Gastroesophageal sphincter (tissue), 4 donors: ENCODE results near the gene SLCO1B1. TPM values are rescaled to one million over a fixed set of nuclear protein-coding genes. Genes with fewer than 3 reads are reported as not detected.

Experiments used
- ATAC-seq: fragments of 150-250 bp; one replicate; pipeline ENCODE4 v1.9.1; 2016; ENCODE audit warnings: mild to moderate bottlenecking, moderate library complexity
- H3K27ac ChIP-seq, 4 donors: fragments of 200-600 bp; sonication (generic) in 3 of 4; 1 replicate in 3 of 4; 2 replicates in 1 of 4; pipeline ENCODE4 v1.5.1; 2016 to 2019
- H3K27me3 ChIP-seq: fragments of 200-600 bp; sonication (generic); one replicate; pipeline ENCODE4 v1.5.1; 2019
- H3K36me3 ChIP-seq, 2 donors: fragments of 200-600 bp; sonication (generic); one replicate each; pipeline ENCODE4 v1.5.1; 2019; ENCODE audit warnings: control low read depth in 1 of 2
- H3K4me1 ChIP-seq, 3 donors: fragments of 200-600 bp; sonication (generic); 1 replicate in 2 of 3; 2 replicates in 1 of 3; pipeline ENCODE4 v1.5.1; 2016 to 2019; ENCODE audit warnings: control low read depth in 2 of 3
- H3K4me3 ChIP-seq, 2 donors: fragments of 200-600 bp; sonication (generic); one replicate each; pipeline ENCODE4 v1.5.1; 2019; ENCODE audit warnings: mild to moderate bottlenecking in 1 of 2, moderate library complexity in 1 of 2
- H3K9me3 ChIP-seq, 3 donors: fragments of 200-600 bp; sonication (generic); one replicate each; pipeline ENCODE4 v1.5.1; 2017 to 2019; ENCODE audit warnings: control low read depth in 2 of 3
- EP300 ChIP-seq: sonication (generic); formaldehyde crosslinking; IDR thresholded peaks from one replicate; pipeline ENCODE4 v1.6.1; 2017; ENCODE audit warnings: antibody characterized with exemption, mild to moderate bottlenecking
- POLR2A ChIP-seq, 2 donors: fragments of 450-650 bp; IDR thresholded peaks; one replicate each; pipeline ENCODE4 v1.6.1; 2017; ENCODE audit warnings: antibody characterized with exemption in 2 of 2, mild to moderate bottlenecking in 2 of 2, moderate library complexity in 1 of 2
- POLR2AphosphoS5 ChIP-seq: sonication (generic); formaldehyde crosslinking; IDR thresholded peaks from one replicate; pipeline ENCODE4 v1.6.1; 2017; ENCODE audit warnings: antibody characterized with exemption
- WGBS, 2 donors: methylation state at CpG; one replicate each; pipeline ENCODE4 v1.1.5; 2018; ENCODE audit warnings: low coverage in 1 of 2; 5-methylcytosine and 5-hydroxymethylcytosine counted together
- total RNA-seq, 4 donors: library from RNA; depleted of rRNA; stranded (reverse); fragments of >200 nt; gene quantifications; one replicate each; pipeline ENCODE4 v1.1.0, GENCODE V29; 2016
- TF ChIP-seq, protein P1 (sequence below), 4 experiments: fragments of 200-600 bp in 2 of 4; fragments of 450-650 bp in 2 of 4; sonication (generic) in 1 of 4; IDR thresholded peaks; one replicate each; pipeline ENCODE4 v1.5.1; 2017 to 2019; ENCODE audit warnings: antibody characterized with exemption in 4 of 4, mild to moderate bottlenecking in 2 of 4, moderate library complexity in 2 of 4

SLCO1B1 gene
- total RNA-seq, 4 donors from 2014 or later = not detected

DNA sequence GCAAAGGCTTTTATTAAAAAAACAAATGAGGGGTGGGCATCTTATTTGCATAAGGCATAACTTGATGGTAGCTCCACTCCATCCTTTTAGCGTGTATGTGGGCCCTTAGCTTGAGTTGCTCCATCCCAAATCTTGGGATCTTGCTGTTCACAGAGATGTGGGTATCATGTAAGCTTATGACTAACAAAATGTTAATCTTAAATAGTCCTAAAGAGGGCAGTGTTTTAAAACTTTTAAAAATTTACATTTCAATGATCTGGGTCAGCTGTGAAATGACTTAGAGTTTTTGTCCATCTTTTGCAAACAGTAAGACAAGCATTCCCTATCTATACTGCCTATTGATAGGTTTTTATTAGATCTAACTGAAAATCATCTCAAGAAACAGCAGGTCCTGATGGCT, 117.7 kb downstream of the SLCO1B1 start:
- H3K4me3 ChIP-seq = no peak overlapping the region
- H3K9me3 ChIP-seq = no peaks in the 10 kb centered on the region
- H3K27me3 ChIP-seq = no peaks in the 10 kb centered on the region
- 62 to 70% methylated on average over 1 of the region's 1 CpG for WGBS, 2 donors
- H3K27ac ChIP-seq = no peak overlapping the region
- H3K36me3 ChIP-seq = no peaks in the 10 kb centered on the region
- no peak for ATAC-seq
- no peaks in the 10 kb centered on the region for H3K4me1 ChIP-seq
- TF ChIP-seq POLR2AphosphoS5 = no peak
- TF ChIP-seq, protein P1, sequence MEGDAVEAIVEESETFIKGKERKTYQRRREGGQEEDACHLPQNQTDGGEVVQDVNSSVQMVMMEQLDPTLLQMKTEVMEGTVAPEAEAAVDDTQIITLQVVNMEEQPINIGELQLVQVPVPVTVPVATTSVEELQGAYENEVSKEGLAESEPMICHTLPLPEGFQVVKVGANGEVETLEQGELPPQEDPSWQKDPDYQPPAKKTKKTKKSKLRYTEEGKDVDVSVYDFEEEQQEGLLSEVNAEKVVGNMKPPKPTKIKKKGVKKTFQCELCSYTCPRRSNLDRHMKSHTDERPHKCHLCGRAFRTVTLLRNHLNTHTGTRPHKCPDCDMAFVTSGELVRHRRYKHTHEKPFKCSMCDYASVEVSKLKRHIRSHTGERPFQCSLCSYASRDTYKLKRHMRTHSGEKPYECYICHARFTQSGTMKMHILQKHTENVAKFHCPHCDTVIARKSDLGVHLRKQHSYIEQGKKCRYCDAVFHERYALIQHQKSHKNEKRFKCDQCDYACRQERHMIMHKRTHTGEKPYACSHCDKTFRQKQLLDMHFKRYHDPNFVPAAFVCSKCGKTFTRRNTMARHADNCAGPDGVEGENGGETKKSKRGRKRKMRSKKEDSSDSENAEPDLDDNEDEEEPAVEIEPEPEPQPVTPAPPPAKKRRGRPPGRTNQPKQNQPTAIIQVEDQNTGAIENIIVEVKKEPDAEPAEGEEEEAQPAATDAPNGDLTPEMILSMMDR (IDR thresholded peaks at IDR 0.05) = peak in 1 of 4 experiments; percentile 11

DNA sequence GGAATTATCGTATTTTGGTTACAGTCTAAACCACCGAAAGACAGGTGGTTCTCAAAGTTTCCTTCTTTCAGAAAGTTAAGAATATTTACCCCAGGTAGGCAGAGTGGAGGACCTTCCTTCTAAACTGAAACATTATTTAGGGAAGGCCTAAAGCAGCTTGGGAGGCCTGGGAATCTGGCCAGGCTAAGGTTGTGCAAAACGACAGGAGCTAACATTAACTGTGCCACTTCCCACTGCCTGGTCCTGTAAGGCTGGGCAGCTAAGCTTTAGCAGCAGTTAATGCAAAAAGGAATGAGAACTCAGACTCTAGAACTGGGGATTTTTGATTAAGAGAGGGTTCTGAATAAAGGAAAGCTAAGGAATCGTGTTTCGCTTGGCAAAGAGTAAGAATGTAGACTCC, 121.1 kb downstream of the SLCO1B1 start:
- Histone ChIP-seq H3K36me3 (no peaks in the 10 kb centered on the region), H3K4me3 (no peak overlapping the region), H3K27me3 (no peaks in the 10 kb centered on the region), H3K4me1 (no peaks in the 10 kb centered on the region), H3K9me3 (peaks cover 0 to under 1% (median 0%) of the 10 kb centered on the region in 3 donors), H3K27ac (no peak overlapping the region)
- ATAC-seq = no peak
- WGBS, 2 donors = 62 to 70% methylated on average over 5 of the region's 5 CpGs
- no peak for TF ChIP-seq POLR2AphosphoS5
- TF ChIP-seq, protein P1 (IDR thresholded peaks at IDR 0.05) = no peak
- TF ChIP-seq POLR2A (IDR thresholded peaks at IDR 0.05) = no peak
- TF ChIP-seq EP300 = no peak

DNA sequence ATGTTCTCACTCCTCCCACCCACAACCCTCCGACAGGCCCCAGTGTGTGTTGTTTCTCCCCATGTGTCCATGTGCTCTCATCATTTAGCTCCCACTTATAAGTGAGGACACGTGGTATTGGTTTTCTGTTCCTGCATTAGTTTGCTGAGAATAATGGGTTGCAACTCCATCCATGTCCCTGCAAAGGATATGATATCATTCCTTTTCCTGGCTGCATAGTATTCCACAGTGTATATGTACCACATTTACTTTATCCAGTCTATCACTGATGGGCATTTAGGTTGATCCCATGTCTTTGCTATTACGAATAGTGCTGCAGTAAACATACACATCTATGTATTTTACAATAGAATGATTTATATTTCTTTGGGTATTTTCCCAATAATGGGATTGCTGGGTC, 126.2 kb downstream of the SLCO1B1 start:
- ATAC-seq = no peak
- 64 to 82% methylated on average over 3 of the region's 3 CpGs for WGBS, 2 donors
- no peaks in the 10 kb centered on the region for H3K4me1 ChIP-seq
- peaks cover 0 to 5% (median 0%) of the 10 kb centered on the region in 3 donors for H3K9me3 ChIP-seq
- H3K36me3 ChIP-seq = no peaks in the 10 kb centered on the region
- no peaks in the 10 kb centered on the region for H3K27me3 ChIP-seq
- no peak overlapping the region for H3K27ac ChIP-seq
- TF ChIP-seq EP300 (no peak), POLR2A (IDR thresholded peaks at IDR 0.05) (no peak), POLR2AphosphoS5 (no peak)
- TF ChIP-seq, protein P1 (IDR thresholded peaks at IDR 0.05) = no peak
- H3K4me3 ChIP-seq = no peak overlapping the region

DNA sequence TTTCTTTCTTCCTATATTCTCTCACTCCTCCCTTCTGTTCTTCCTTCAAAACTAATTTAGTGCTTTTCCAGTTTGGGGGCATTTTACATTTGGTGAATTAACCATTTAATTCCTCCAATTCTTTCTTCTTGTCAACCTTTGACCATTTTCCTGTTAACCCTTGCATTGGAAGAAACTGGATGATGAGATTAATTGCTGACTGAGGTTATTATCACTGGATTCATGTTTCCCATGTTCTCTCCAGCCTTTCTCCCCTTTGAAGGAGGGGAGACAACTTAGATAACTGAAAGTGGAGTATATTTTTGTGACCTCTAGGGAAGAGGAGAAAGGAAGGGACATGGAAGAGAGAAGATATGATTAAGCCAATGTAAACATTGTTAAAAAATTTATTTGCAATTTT, 133.2 kb downstream of the SLCO1B1 start:
- TF ChIP-seq POLR2AphosphoS5 = no peak
- no peak for TF ChIP-seq POLR2A (IDR thresholded peaks at IDR 0.05)
- no peak for TF ChIP-seq EP300
- TF ChIP-seq, protein P1 (IDR thresholded peaks at IDR 0.05) = no peak
- Histone ChIP-seq H3K9me3 (peaks cover 0 to 6% (median 0%) of the 10 kb centered on the region in 3 donors), H3K36me3 (no peaks in the 10 kb centered on the region), H3K4me1 (no peaks in the 10 kb centered on the region), H3K27ac (no peak overlapping the region), H3K4me3 (no peak overlapping the region), H3K27me3 (no peaks in the 10 kb centered on the region)
- no peak for ATAC-seq

DNA sequence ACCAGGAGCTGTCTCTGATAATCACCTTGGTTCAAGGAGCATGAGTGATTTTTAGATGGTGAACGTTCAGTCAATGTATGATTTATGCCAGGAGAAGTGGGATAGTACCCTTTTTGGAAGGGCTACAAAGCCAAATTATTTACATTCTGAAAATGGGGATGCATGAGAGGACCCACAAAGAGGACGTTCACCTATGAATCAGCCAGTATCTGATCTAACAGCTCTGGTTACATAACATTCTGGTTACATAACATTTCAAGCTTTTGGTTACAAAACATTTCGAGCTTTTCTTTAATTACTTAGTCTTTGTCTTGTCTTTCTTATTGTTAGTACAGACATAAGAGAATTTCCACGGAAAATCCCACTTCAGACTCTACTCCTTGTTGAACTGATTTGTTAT, 134.9 kb downstream of the SLCO1B1 start:
- no peak overlapping the region for H3K4me3 ChIP-seq
- ATAC-seq = no peak
- no peak overlapping the region for H3K27ac ChIP-seq
- 34 to 62% methylated on average over 4 of the region's 4 CpGs for WGBS, 2 donors
- H3K27me3 ChIP-seq = no peaks in the 10 kb centered on the region
- no peaks in the 10 kb centered on the region for H3K4me1 ChIP-seq
- H3K9me3 ChIP-seq = peaks cover 0 to 6% (median 0%) of the 10 kb centered on the region in 3 donors
- TF ChIP-seq, protein P1 (IDR thresholded peaks at IDR 0.05) = no peak
- TF ChIP-seq EP300 (no peak), POLR2AphosphoS5 (no peak), POLR2A (IDR thresholded peaks at IDR 0.05) (no peak)
- H3K36me3 ChIP-seq = no peaks in the 10 kb centered on the region
